ENCODE results near the gene SRGAP2B.
"Not testable (repeated sequence)": the region's sequence is repeated elsewhere in the genome, so short reads cannot be mapped to it uniquely, and the experiment has no call there.

The SRGAP2B gene

DNA sequence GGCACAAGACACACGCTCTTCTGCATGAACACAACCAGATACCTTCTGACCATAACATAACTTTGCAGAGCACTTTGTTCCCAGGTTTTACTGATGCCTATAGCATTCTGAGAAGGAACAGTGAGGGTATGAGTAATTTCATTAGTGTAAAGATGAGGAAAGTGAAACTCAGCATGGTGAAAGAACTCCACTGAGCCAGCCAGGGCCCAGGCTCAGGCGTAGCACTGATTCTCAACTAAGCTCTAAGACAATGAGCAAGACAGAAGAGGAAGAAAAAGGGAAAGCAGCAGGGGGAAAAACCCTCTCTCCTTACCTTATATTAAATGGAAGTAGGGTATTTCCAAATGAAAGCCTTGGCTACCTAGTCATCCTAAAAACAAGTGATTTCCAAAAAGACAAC lies 155.1 kb downstream of the SRGAP2B start:
- DNase-seq = not testable (repeated sequence)

DNA sequence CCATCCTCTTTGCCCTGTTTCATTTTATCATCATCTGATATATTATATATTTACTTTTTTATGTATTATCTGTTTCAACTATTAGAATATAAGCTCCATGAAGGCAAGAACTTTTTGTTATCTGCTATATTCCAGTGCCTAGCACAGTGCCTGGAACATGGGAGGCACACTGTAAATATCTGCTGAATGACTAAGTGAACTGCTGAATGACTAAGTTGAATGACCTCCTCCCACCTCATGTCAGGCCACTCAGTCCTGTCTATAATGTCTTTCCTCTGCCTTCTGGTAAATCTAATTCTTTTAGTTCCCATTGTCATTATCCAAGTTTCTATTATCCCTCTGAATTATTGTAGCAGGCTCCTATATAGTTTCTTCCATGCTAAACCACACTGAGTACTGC lies 156.5 kb downstream of the SRGAP2B start:
- DNase-seq = not testable (repeated sequence)

DNA sequence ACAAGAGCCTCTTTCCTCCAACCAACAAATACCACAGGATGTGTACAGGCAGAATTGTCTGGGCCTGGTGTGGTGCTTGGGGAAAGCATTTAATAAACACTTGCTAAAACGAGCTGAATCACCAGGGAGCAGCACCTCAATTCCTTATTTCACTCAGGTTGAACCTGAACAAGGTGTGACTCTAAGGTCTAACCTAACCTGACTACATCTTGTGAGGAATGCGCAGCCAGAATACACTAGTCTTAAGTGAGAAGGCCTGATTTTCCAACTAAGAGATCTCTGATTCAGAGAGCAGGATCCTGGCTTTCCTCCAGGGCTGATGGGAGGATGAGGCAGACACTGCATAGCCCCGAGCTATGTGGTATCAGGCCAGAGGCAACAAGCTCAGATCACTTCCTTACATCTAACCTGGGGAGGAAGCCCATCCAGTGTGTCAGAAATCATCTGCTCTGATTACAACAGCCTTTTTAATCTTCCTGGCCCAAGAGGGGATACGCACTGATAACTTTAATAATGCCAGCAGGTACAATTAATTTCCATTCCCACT lies 158.9 kb downstream of the SRGAP2B start:
- not testable (repeated sequence) for DNase-seq

DNA sequence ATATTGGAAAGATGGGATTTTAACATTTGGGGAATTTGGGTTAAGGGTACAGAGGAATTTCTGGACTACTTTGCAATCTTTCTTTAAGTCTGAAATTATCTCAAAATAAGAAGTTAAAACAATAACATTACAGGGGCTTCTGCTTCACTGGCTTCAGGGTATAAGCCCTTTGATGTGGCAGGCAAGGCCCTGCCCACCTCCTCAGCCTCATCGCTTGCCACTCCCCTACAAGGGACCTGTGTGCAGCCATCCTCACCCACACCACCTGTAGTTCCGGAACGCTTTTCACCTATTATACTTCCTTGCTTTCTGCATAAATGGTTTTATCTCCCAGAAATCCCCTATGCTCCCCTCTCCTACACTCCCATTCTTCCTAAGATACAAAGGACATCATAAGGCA lies 159.8 kb downstream of the SRGAP2B start:
- not testable (repeated sequence) for DNase-seq

DNA sequence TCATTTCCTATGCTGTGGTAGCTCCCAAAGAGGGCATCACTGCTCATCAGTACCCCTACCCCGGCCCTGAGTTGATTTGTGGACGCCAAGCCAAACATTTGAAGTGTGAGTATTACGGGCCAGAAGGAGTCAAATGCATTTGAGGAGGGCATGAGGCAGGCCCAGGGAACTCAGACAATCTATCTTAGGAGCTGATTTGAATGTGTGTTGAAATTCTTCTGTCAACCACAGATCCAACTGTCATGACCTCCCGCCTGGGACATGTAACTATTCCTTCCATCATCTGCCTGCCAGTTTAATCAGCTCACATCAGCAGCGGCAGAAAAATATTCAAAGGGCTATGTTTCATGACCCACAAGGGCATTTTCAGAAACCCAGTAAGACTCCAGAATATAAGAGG lies 162.1 kb downstream of the SRGAP2B start:
- not testable (repeated sequence) for DNase-seq

DNA sequence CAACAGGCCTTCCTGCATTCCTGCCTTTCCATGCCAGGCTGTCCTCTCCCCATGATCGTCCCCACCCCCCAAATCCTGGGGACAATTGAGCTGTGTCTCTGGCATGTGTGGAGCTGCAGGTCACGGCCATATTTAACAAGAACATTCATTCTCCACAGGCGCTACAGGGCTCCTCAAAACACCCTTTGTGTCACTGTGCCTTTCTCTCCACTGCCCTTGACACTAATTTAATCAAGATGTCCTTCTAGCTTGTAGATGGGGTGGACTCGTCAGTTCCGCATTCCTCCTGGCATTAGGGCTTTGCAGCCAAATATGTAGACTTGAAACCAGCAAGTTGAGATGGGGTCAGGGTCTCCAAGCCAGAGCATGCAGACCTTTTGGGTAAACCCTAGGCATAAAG lies 163.0 kb downstream of the SRGAP2B start:
- DNase-seq = not testable (repeated sequence)

DNA sequence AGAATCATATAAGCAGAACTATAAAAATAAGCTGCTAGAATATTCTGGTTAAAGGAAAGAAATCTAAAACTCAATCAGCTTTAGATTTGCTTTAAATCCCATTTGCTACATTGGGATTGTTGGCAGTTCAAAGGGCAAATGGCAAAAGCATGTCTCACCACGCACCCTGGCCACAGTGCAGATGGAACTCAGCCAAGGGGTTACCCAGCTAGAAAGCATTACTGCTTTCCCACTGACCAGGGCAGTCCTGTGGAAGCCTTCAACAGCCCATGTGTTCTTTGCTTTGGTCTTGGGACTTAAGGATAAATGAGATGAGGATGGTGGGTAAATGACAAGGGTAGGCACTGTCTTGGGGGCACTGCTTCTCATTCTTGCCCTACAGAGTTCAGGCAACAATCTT lies 163.6 kb downstream of the SRGAP2B start:
- not testable (repeated sequence) for DNase-seq

DNA sequence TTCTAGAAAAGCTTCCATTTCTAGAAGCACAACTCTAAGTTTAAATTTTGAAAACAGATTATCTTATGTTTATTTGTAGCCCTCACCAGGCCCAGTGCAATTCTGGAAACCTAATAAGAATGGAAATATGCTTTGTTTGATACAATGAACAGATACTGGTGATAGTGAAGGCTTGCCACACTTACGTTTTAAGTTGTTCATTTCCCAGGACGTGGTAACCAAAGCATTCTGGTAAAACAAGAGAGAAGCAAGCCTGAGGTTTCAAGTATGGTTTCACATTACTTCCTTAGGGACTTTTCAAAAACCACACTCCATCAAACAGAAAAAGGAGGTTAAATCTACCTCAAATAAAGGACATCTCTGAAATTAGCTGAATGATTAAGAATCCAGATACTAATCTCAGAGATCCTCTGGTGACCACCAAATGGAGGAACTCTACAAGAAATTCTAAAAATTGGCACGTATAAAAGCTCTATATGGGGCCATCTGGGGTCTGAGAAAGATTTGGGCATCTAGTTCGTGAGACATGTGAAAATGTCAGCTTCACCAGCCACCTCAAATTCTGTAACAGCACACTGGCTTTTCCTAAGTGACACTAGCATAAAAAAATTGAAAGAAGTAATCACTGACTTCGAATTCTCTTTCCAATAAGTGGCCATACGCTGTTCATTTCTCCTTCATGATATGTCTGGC lies 164.9 kb downstream of the SRGAP2B start:
- DNase-seq = not testable (repeated sequence)

DNA sequence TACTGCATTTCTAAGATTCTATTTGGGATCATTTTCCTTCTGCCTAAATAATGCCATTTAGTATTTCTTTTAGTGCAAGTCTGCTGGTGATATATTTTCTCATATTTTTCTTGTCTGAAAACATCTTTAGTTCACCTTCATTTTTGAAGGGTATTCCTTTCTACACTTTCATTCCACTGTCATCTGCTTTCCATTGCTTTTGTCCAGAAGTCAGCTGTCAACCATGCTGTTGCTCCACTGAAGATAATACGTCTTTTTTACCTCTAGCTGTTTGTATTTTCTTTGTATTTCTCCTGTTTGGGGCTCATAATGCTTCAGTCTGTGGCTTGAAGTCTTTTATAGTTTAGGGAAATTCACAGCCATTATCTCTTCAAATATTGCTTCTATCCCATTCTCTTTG lies 167.8 kb downstream of the SRGAP2B start:
- DNase-seq = not testable (repeated sequence)

DNA sequence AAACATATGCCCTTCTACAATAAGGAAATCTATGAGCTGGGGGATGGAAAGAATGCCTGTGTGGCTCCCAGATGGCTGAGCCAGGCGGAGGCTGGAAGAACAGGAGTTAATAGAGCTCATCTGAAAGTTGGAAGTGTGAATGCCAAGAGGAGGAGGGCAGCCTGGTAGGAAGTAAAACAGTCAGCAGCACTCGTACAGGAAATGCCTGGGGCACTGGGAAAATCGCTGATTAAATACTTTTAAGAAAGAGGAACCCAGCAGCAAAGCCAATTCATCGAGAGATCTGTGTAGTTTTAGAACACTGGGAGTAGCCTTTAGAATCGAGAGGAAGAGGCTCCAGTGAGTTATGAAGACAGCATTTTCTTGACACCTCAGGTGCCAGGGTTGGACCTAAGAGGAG lies 171.5 kb downstream of the SRGAP2B start:
- not testable (repeated sequence) for DNase-seq

DNA sequence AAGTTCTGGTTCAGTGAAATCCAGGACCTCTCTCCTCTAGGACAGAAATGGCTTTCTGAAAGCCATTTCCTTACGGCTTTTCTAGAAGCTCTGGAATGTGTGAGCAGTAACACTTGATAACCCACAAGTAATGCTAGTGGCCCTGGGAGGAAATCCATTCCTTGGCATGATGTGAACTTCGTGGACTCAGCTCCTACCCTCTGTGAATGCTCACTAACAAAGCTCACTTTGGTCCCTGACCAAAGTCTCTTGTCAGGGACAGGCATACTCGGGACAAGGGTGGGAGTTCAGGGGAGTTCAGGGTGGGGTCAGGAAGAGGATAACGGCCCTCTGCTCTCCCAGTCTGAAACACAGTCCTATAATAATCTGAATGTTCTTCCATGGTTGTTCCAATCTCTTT lies 172.3 kb downstream of the SRGAP2B start:
- not testable (repeated sequence) for DNase-seq

DNA sequence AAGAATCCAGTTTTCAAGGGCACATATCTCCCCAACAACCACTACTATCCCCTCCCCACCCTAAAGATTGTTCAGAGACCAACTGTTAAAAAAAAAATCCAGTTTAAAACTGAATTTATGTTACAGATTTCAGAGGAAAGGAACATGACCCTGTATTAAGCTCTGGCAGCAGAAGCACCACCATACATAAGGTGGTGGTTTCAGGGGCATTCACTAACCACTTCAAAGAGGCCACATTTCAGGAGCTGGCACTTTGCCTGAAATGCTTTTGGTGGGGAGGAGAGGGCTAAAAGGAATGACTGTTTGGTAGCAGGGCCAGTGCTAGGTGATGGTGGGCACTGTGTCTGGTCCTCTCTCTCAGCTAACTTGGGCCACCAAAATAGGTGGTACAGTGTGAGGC lies 176.0 kb downstream of the SRGAP2B start:
- DNase-seq = not testable (repeated sequence)

DNA sequence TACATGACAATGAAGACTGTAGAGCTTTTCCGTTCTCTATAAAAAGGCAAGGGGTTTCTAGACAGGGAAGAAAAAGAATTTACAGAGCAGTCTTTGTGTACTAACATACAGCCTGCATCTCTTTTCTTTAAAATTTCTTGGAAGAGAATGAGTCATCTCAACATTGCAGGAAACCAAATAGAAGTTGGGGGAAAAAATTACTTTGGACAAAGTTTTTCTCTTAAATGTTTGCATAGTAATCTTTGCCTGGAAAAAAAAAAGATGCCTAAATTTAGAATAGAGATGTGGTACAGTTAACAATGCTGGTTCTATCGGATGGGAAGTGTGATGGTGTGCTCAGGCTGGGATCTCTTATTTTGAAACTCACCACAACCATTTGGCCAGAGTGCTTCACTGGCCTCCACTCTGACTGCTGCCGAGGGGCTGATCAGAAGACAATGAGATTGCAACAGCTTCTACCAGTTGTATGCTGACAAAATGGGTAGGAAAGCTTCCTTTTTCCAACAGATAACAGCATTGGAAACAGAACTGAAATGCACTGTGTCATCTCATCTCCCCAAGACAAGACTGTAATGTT lies 177.0 kb downstream of the SRGAP2B start:
- DNase-seq = not testable (repeated sequence)

DNA sequence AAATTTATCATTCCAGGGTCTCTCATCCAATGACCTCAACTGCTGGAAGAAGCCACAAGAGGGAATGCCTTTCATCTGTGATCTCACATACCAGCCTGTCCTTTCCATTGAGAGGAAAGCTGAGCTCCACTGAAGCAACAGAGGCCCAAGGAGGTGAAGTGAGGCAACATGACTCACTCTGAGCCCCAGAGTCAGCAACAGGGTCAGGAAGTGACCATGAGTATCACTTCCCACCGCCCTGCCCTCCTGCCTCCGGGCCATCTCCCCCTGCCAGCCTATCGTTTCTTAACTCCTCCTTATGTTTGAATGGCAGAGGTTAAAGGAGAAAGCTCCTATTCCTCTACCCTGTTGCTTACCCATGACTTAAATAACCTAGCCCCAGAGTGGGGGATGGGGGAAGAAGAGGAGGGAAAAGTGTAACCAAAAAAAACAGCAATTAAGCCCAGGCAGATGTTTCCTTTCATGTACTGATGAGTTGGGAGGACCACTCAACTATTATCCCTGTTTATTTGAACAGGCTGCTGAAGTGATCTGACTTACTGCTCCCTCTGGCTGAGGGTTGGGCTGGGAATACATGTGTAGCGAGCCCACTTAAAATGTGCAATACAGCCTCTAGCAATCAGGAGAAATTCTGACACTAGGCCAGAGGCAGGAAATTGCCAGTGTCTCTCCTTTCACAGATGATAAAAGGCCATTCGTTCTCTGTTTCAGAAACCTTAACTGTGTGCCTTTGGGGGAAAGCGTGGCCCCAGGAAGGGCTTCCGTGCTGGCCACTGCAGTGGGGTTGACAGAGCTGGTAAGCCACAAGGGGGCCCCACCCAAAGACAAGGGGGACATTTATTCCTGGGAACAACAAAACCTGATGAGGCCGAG lies 177.7 kb downstream of the SRGAP2B start:
- not testable (repeated sequence) for DNase-seq

DNA sequence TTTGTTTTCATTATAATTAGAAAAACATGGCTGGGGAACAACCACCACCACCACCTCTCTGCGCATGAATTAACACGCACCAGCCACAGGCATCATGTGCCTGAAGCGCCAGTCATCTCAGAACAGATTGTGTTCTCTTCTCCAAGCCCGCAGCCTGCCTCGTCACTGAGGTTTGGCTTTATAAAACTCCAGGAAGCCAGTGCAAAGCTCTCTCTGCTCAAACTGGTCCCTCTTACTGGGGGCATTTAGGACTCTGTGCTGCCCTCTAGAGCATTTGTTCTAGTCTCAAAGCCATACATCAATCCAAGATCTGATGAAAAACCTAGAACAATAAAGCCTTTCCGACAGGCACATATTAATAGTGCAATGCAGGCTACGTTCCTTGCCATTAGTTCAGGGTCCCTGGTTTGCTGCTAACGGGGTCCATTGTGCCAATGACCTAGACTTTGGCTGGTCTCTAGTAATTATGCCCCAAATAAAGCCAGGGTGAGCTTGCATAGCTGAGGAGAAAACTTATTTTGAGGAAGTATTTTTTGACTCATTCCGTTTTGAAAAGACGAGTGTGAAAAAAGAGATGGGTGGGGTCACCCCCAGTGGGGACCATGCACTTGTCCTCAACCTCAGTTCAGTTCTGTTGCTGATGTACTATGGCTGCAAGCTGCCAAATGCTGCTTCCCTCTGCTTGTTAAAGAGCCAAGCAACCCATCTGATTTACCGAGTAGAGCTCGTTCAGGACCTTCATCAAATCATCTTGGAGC lies 181.0 kb downstream of the SRGAP2B start:
- not testable (repeated sequence) for DNase-seq

DNA sequence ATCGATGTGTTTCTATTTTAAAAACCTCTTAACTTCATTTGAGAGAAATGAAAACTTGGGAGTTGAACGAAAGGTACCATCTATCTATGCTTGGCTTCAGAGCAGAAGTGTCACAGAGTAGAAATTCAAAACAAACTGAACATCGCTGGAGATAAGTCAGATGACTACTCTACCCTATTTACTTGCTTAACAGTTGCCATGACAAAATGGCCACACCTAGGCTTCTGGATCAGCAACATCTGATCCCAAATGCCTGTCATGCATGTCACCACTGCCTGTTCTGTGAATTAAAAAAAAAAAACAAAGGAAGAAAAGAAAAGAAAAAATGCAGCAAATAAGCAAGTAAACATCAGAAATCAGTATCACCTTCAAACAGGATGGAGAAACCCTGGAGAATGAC lies 181.7 kb downstream of the SRGAP2B start:
- DNase-seq = not testable (repeated sequence)

DNA sequence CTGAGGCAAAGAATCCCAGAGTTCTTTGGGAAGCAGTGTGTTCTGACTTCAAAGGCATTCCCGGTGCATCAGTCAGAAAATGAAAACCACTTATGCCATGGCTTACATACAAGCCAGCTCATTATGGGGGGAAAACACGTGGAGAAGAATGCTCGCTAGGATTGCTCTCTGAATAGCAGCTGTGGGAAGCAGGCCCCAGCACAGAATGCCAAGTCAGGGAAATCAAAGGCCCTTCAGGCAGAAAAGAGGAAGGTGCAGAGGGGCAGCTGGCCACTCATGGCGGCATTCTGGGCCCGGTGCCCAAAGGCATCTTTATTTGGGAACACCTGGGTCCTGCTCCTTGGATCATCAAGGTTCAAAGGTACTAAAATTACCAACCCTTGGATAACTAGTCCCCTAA lies 184.4 kb downstream of the SRGAP2B start:
- DNase-seq = not testable (repeated sequence)

DNA sequence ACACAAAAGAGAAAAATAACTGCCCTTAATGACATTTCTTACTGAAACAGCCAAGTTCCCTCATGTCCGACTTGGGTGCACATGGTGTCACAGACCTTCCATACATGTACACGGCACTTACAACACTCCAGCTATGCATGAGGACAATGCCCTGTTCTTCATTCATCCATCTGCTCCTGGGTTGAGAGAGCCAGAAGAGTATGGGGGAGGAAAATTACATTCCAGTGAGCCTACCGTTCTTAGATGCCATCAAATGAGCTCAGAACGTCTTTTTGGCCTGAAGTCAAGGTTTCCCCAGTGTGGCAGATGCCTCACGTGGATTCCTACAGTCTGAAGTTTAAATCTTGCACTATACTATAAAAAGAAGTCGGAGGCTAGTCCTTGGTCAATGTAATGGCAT lies 194.3 kb downstream of the SRGAP2B start:
- not testable (repeated sequence) for DNase-seq

DNA sequence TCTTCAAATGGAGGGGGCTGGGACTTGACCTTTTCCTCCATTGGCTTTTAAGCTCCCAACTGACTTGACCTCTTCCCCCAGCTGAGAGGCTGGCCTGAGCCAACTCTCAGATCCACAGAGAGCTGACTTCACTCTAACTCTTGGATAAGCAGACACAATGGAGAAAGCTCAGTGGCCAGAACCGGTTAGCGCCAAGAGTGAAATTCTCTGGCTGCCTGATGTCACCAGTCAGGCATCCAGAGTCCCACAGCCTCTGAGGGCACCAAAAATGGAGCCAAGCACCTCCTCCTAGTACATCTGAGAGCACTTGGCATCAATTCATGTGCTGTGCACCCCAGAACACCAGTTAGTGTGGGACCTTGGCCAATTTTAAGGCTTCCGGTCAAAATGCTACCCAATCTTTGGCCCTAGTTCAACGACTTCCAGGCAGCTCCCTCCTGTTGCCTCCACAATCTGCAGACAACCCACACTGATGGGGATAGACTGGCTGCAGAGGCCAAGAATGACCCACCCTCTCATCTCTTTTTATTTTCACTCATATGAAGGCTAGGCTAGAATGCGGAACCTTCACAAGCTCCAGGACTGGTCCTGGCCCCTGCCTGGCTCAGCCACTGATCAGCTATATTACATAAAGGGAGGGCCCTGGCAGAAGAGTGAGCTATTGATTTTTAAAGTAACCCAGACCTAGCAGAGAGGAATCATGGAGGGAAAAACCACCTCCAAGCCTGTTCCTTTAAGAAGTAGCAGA lies 200.5 kb downstream of the SRGAP2B start:
- DNase-seq = not testable (repeated sequence)

DNA sequence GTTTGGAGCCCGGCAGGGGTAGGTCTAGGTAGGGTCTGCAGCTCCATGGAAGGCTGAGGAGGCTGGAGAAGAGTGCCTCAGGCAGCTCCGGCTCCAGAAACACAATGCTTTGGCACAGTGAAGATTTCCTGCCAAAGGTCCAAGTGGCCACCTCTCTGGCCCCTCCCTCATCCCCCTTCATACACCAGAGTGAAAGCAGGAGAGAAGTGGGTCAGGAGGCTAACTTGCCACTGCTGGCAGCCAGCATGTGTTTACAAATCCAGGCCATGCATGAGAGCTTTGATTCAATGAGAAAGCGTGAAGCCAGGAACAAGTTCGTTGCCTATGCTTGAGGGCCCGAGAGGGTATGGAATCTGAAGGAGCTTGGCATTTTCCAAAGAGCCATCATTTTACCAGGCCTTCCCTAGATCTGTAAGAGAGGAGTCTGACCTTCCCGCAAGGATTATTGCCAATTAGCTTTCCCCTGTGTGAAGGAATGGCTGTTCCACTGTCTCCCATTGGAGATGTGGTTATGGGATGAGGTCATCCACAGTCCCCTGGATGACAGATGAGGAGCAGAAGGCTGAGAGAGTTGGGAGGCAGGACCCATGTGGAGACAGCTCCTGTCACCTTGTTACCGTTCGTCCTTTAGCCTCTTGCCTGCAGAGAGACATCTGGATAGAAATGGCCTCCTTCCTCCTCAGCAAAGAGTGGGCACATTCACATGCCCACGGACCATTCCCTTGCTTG lies 201.3 kb downstream of the SRGAP2B start:
- not testable (repeated sequence) for DNase-seq

DNA sequence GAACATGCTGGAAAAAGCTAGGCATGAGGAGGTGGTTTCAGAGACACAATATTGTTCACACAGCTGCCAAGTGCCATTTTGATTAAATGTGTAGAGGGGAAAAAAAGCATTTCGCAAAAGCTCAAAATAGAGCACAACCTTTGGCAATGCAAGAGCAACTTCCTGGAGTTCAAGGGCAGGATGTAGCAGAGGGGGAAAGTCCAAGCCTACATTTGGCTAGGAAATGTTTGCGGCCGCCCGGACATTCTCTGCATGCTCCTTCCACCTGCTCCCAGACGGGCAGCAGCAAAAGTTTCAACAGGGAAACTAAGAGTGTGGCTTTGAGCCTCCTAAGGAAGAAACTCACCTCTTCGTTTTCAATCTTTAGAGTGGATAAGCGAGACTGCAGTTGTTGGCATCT lies 202.1 kb downstream of the SRGAP2B start:
- DNase-seq = not testable (repeated sequence)

Measured in stimulated activated CD4-positive, alpha-beta T cell treated with anti-CD3 and anti-CD28 coated beads, Interleukin-2, amount 100 ng/mL, for 24 hours (primary cell).